ENCODE data around the gene NEURL4.

DNA sequence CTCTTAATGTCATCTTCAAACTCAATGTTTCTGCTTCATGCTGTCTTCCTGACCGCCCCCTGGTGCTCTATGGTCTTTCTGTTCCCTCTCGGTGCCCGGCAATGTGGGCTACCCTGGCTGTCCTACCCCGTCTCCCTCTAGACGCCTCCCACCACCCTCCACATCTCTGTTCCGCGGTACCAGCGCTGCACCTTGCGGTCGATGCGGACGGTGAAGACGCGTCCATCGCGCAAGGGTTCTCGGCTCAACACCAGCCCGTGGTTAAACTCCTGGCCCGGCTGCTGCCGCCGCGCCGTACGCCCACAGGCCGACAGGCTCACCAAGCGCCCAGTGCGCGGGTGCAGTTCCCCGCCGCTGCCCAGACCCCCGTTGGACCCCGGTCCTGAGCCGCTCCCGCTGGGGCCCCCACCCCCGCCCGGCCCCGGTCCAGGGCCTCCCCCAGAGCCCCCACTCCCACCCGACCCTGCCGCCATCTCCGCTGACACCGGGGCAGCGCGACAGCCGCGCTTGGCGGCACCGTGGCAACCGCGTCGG, at the start of gene NEURL4:
- TF ChIP-seq RAD21 (IDR thresholded peaks at IDR 0.05): no peak
- TF ChIP-seq, protein P1, sequence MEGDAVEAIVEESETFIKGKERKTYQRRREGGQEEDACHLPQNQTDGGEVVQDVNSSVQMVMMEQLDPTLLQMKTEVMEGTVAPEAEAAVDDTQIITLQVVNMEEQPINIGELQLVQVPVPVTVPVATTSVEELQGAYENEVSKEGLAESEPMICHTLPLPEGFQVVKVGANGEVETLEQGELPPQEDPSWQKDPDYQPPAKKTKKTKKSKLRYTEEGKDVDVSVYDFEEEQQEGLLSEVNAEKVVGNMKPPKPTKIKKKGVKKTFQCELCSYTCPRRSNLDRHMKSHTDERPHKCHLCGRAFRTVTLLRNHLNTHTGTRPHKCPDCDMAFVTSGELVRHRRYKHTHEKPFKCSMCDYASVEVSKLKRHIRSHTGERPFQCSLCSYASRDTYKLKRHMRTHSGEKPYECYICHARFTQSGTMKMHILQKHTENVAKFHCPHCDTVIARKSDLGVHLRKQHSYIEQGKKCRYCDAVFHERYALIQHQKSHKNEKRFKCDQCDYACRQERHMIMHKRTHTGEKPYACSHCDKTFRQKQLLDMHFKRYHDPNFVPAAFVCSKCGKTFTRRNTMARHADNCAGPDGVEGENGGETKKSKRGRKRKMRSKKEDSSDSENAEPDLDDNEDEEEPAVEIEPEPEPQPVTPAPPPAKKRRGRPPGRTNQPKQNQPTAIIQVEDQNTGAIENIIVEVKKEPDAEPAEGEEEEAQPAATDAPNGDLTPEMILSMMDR (IDR thresholded peaks at IDR 0.05; ENCODE audit: low read depth, low read length, missing input control): no peak
- TF ChIP-seq YY1 (IDR thresholded peaks at IDR 0.05): no peak
- TF ChIP-seq, protein P2, sequence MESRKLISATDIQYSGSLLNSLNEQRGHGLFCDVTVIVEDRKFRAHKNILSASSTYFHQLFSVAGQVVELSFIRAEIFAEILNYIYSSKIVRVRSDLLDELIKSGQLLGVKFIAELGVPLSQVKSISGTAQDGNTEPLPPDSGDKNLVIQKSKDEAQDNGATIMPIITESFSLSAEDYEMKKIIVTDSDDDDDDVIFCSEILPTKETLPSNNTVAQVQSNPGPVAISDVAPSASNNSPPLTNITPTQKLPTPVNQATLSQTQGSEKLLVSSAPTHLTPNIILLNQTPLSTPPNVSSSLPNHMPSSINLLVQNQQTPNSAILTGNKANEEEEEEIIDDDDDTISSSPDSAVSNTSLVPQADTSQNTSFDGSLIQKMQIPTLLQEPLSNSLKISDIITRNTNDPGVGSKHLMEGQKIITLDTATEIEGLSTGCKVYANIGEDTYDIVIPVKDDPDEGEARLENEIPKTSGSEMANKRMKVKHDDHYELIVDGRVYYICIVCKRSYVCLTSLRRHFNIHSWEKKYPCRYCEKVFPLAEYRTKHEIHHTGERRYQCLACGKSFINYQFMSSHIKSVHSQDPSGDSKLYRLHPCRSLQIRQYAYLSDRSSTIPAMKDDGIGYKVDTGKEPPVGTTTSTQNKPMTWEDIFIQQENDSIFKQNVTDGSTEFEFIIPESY (IDR thresholded peaks at IDR 0.05): no peak
- TF ChIP-seq, protein P3, sequence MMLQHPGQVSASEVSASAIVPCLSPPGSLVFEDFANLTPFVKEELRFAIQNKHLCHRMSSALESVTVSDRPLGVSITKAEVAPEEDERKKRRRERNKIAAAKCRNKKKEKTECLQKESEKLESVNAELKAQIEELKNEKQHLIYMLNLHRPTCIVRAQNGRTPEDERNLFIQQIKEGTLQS (IDR thresholded peaks at IDR 0.05): no peak
- TF ChIP-seq, protein P4, sequence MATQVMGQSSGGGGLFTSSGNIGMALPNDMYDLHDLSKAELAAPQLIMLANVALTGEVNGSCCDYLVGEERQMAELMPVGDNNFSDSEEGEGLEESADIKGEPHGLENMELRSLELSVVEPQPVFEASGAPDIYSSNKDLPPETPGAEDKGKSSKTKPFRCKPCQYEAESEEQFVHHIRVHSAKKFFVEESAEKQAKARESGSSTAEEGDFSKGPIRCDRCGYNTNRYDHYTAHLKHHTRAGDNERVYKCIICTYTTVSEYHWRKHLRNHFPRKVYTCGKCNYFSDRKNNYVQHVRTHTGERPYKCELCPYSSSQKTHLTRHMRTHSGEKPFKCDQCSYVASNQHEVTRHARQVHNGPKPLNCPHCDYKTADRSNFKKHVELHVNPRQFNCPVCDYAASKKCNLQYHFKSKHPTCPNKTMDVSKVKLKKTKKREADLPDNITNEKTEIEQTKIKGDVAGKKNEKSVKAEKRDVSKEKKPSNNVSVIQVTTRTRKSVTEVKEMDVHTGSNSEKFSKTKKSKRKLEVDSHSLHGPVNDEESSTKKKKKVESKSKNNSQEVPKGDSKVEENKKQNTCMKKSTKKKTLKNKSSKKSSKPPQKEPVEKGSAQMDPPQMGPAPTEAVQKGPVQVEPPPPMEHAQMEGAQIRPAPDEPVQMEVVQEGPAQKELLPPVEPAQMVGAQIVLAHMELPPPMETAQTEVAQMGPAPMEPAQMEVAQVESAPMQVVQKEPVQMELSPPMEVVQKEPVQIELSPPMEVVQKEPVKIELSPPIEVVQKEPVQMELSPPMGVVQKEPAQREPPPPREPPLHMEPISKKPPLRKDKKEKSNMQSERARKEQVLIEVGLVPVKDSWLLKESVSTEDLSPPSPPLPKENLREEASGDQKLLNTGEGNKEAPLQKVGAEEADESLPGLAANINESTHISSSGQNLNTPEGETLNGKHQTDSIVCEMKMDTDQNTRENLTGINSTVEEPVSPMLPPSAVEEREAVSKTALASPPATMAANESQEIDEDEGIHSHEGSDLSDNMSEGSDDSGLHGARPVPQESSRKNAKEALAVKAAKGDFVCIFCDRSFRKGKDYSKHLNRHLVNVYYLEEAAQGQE (IDR thresholded peaks at IDR 0.05): no peak
- no peak for TF ChIP-seq JUND (IDR thresholded peaks at IDR 0.05)
- no peak for TF ChIP-seq TAF1 (conservative IDR thresholded peaks at IDR 0.05)

All from liver (tissue), 3 donors.